ENCODE data around the gene SLC7A8.

DNA sequence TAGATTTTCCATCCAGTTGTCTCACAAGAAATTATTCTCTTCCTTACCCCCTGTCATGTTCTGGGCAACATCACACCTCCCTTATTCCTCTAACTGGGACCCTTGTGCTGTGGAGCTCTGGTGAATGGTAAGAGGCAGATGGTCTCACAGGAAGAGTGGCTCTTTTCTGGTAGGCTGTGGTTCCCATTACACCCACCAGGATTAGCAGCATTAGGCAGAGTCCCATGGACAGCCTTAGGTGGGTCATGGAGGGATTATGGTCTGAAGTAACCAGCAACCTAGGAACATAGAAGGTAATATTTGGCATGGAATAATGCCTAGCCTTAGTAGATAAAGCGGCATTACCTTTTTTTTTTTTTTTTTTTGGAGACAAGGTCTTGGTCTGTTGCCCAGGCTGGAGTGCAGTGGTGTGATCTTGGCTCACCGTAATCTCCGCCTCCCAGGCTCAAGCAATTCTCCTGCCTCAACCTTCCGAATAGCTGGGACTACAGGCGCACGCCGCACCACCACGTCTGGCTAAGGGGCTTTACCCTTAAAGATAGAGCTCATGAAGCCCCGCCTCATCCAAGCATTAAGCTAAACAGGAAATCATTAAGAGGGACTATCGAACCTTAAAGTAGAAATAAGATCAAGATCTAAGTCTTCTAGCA, 84.1 kb downstream of the SLC7A8 start:
- TF ChIP-seq CTCF (conservative IDR thresholded peaks at IDR 0.05 in 1 of 2, IDR thresholded peaks at IDR 0.05 in 1 of 2; ENCODE audit: extremely low read depth in 1 of 2, insufficient read depth in 1 of 2, low read depth in 1 of 2, low read length in 2 of 2) (peak in 1 of 2 donors; percentile 3), EZH2 (IDR thresholded peaks at IDR 0.05; ENCODE audit: borderline replicate concordance, low read length) (no peak)
